Measurements from ENCODE around the gene ZBTB47. TPM values are rescaled to one million over a fixed set of nuclear protein-coding genes. Genes with fewer than 3 reads are reported as not detected.
A peak's percentile ranks its signal among the peaks of the same experiment; 100 is the strongest.

Gene ZBTB47
- total RNA-seq, 1 donor, result 41.3 TPM

GRCh38 chr3:42710323-42711021 is 57.0 kb downstream of the ZBTB47 start:
- H3K9me3 ChIP-seq (ENCODE audit: low read depth, low read length), result no peaks in the 10 kb centered on the region
- no peaks in the 10 kb centered on the region for H3K36me3 ChIP-seq (ENCODE audit: insufficient read depth, low read length)
- DNase-seq (ENCODE audit: insufficient read length, low spot score, missing footprints), result peak; percentile 27
- H3K27me3 ChIP-seq (ENCODE audit: insufficient read depth, low read length), result peaks cover 17% of the 10 kb centered on the region
- no peak overlapping the region for H2AFZ ChIP-seq (ENCODE audit: low read length)
- no peak overlapping the region for H3K4me3 ChIP-seq (ENCODE audit: insufficient read depth, low read length)
- no peak overlapping the region for H3K27ac ChIP-seq (ENCODE audit: low read depth, low read length)
- no peak overlapping the region for H3K4me2 ChIP-seq (ENCODE audit: insufficient read depth, low read length)
- no peaks in the 10 kb centered on the region for H4K20me1 ChIP-seq (ENCODE audit: insufficient read depth, low read length)
- no peaks in the 10 kb centered on the region for H3K4me1 ChIP-seq (ENCODE audit: insufficient read depth, low read length)
- no peak for TF ChIP-seq CTCF (IDR thresholded peaks at IDR 0.05; ENCODE audit: extremely low read depth, low read depth, low read length)
- H3K79me2 ChIP-seq (ENCODE audit: insufficient read depth, low read length), result no peaks in the 10 kb centered on the region

DNA sequence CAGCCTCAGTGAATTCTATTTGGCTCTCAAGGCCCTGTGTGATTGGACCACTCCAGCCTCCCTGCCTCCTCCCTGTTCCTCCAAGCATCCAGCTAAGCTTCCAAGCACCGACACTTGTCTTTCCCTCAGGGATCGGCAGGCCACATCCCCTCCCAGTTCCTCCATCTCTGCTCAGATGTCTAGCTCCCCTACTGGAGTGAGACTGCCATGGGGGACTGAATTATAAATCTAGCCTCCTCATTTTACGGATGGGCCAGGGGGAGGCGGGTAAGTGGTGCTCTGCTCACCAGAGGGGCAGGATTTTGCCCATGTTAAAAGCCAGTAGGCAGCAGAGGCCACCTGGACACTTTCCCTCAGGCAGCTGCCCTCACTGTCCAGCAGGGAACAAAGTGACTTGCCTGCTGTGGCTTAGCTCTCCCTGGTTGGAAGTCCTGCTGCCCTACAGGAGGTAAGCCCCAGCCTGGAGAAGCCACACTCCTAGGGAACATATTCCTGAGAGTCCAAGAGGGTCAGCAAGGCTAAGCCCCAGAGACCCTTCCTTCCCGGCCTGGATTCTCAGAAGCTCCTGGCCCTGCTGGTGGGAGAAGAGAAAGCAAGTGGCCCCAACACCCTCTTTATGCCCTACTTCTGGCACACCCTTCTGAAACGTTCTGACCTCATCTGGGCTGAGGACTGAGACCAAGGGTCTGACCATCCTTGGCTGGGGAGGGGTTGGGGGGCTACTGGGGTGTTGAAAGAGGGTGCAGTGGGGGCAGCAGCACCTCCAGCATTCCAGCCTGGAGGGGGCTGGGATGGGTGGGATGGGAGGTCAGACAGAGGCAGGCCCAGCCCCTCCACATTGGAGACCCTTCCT is 58.2 kb downstream of the ZBTB47 start:
- peak; percentile 8 for TF ChIP-seq CTCF (IDR thresholded peaks at IDR 0.05; ENCODE audit: extremely low read depth, low read depth, low read length)
- Histone ChIP-seq H3K27me3 (ENCODE audit: insufficient read depth, low read length) (peaks cover 22% of the 10 kb centered on the region), H3K79me2 (ENCODE audit: insufficient read depth, low read length) (no peaks in the 10 kb centered on the region), H3K4me1 (ENCODE audit: insufficient read depth, low read length) (no peaks in the 10 kb centered on the region), H3K4me3 (ENCODE audit: insufficient read depth, low read length) (no peak overlapping the region), H3K27ac (ENCODE audit: low read depth, low read length) (no peak overlapping the region), H3K9me3 (ENCODE audit: low read depth, low read length) (no peaks in the 10 kb centered on the region), H2AFZ (ENCODE audit: low read length) (no peak overlapping the region), H3K36me3 (ENCODE audit: insufficient read depth, low read length) (no peaks in the 10 kb centered on the region), H3K4me2 (ENCODE audit: insufficient read depth, low read length) (no peak overlapping the region), H4K20me1 (ENCODE audit: insufficient read depth, low read length) (no peaks in the 10 kb centered on the region)
- peak; percentile 78 for DNase-seq (ENCODE audit: insufficient read length, low spot score, missing footprints)

DNA sequence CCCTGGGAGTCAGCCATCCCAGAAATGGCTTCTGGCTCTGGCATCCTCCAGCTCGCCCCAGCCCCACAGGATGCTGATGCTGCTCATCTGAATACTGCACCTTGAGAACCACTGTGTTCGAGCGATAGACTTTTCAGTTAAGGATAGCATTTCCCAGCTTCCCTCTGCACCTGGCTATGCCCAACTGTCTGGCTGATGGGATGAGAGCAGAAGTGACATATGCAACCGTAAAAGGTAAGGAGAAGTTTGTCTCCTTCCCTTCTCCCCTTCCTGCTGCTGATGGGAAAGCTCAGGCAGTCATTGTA is 58.8 kb downstream of the ZBTB47 start:
- H3K4me3 ChIP-seq (ENCODE audit: insufficient read depth, low read length), result no peak overlapping the region
- TF ChIP-seq CTCF (IDR thresholded peaks at IDR 0.05; ENCODE audit: extremely low read depth, low read depth, low read length), result no peak

GRCh38 chr3:42712688-42713372 is 59.3 kb downstream of the ZBTB47 start:
- no peaks in the 10 kb centered on the region for H3K4me1 ChIP-seq (ENCODE audit: insufficient read depth, low read length)
- H3K36me3 ChIP-seq (ENCODE audit: insufficient read depth, low read length), result no peaks in the 10 kb centered on the region
- DNase-seq (ENCODE audit: insufficient read length, low spot score, missing footprints), result no peak
- H3K9me3 ChIP-seq (ENCODE audit: low read depth, low read length), result no peaks in the 10 kb centered on the region
- H3K27me3 ChIP-seq (ENCODE audit: insufficient read depth, low read length), result peaks cover 23% of the 10 kb centered on the region
- no peaks in the 10 kb centered on the region for H4K20me1 ChIP-seq (ENCODE audit: insufficient read depth, low read length)
- H2AFZ ChIP-seq (ENCODE audit: low read length), result no peak overlapping the region
- H3K27ac ChIP-seq (ENCODE audit: low read depth, low read length), result no peak overlapping the region
- H3K79me2 ChIP-seq (ENCODE audit: insufficient read depth, low read length), result no peaks in the 10 kb centered on the region
- no peak overlapping the region for H3K4me3 ChIP-seq (ENCODE audit: insufficient read depth, low read length)
- no peak for TF ChIP-seq CTCF (IDR thresholded peaks at IDR 0.05; ENCODE audit: extremely low read depth, low read depth, low read length)
- H3K4me2 ChIP-seq (ENCODE audit: insufficient read depth, low read length), result no peak overlapping the region

More for the DNA sequence above, 58.8 kb downstream of the ZBTB47 start:
- no peak for DNase-seq (ENCODE audit: insufficient read length, low spot score, missing footprints)
- Histone ChIP-seq H3K4me1 (ENCODE audit: insufficient read depth, low read length) (no peaks in the 10 kb centered on the region), H3K27ac (ENCODE audit: low read depth, low read length) (no peak overlapping the region), H3K36me3 (ENCODE audit: insufficient read depth, low read length) (no peaks in the 10 kb centered on the region), H4K20me1 (ENCODE audit: insufficient read depth, low read length) (no peaks in the 10 kb centered on the region), H3K9me3 (ENCODE audit: low read depth, low read length) (no peaks in the 10 kb centered on the region), H3K79me2 (ENCODE audit: insufficient read depth, low read length) (no peaks in the 10 kb centered on the region), H2AFZ (ENCODE audit: low read length) (no peak overlapping the region), H3K4me2 (ENCODE audit: insufficient read depth, low read length) (no peak overlapping the region), H3K27me3 (ENCODE audit: insufficient read depth, low read length) (peaks cover 23% of the 10 kb centered on the region)
